GM21526 (cell line): ENCODE data around the gene OR4D1.
"Not testable (repeated sequence)": the region's sequence is repeated elsewhere in the genome, so short reads cannot be mapped to it uniquely, and the experiment has no call there.

ENCODE experiments used
- ATAC-seq: cut with Tn5 transposase; IDR thresholded peaks from one replicate; pipeline ENCODE4 v1.9.1; 2021; ENCODE audit warnings: moderate library complexity; ENCODE audit not compliant: unreplicated experiment, low FRiP score

OR4D1 gene

GRCh38 chr17:58147930-58148434 lies at the start of gene OR4D1:
Gene OR4D1, plus strand, starts transcription at chr17:58148384. Its CDS starts 6,770 bp downstream, at chr17:58155154.
- ATAC-seq, result no peak

- ATAC-seq, result no peak
Observed at GRCh38 chr17:58100506-58100905, 47.7 kb upstream of the OR4D1 start.

DNA sequence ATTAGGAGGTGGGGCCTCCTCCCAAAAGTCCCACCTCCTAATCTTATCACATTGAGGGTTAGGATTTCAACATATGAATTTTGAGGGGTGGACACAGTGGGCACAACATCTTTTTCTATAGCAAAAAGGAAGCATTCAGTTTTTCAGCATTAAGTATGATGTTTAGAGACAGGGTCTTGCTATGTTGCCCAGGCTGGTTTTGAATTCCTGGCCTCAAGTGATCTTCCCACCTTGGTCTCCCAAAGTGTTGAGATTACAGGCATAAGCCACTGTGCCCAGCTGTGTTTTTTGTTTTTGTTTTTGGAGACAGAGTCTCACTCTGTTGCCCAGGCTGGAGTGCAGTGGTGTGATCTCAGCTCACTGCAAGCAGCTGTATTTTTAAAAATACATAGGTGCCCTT lies 46.3 kb upstream of the OR4D1 start:
- ATAC-seq, result not testable (repeated sequence)

DNA sequence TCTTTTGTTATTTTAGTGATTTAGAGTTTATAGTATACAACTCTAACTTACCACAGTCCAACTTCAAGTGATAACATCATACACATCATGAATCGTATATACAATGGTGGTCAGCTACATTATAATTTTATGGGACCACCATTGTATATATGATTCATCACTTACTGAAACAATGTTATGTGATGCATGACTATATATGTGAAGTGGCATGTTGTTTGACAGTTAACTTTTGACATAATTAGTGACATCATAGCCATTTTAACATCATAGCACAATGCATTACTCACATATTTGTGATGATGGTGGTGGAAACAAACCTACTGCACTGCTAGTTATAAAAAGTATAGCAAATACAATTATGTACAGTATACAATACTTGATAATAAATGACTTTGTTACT lies 43.1 kb upstream of the OR4D1 start:
- ATAC-seq, result no peak

- no peak for ATAC-seq
Observed at GRCh38 chr17:58107306-58107705, 40.9 kb upstream of the OR4D1 start.

DNA sequence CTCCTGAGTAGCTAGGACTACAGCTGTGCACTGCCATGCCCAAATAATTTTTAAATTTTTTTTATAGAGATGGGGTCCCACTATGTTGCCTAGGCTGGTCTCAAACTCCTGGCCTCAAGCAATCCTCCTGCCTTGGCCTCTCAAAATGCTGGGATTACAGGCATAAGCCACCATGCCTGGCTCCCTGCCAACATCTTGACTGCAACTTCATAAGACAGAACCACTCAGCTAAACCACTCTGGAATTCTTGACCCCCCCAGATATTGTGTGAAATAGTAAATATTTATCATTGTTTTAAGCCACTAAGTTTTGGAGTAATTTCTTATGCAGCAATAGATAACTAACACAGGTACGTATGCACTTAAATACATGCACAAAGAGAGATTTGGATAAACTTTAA lies 39.0 kb upstream of the OR4D1 start:
- ATAC-seq, result no peak

- no peak for ATAC-seq
Observed at GRCh38 chr17:58110012-58110411, 38.2 kb upstream of the OR4D1 start.

GRCh38 chr17:58111676-58112075 lies 36.5 kb upstream of the OR4D1 start:
- ATAC-seq, result no peak

DNA sequence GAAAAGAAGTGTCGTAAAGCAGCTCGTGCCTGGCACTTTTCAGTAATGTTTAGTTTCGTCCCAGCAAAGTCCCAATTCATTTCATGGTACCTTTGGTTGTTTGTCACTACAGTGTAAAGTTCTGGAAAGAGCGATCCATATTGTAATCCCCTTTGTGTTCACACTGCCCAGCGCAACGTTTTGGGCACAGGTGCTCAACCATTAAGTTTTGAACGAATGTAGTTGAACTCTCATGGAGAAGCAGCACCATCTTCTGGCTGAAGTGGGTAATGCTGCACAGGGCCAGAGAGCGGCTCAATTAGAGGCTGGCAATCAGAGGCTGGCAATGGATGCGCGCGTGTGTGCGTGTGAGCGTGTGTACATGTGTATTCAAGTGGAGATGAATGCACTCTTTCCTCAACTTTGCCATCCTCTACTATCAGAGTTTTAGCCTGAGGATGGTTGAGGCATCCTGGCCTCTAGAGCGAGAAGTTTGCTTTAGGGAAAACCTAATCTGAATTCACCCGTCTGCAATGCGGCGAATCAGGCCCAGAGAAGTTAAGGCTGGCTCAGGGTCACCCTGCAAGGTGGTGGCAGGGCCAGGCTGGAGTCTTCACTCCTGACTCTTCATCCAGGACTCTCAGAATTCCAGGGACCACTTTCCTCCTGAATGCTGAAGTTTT lies 35.1 kb upstream of the OR4D1 start:
- ATAC-seq, result no peak

GRCh38 chr17:58113947-58114346 lies 34.2 kb upstream of the OR4D1 start:
- no peak for ATAC-seq

DNA sequence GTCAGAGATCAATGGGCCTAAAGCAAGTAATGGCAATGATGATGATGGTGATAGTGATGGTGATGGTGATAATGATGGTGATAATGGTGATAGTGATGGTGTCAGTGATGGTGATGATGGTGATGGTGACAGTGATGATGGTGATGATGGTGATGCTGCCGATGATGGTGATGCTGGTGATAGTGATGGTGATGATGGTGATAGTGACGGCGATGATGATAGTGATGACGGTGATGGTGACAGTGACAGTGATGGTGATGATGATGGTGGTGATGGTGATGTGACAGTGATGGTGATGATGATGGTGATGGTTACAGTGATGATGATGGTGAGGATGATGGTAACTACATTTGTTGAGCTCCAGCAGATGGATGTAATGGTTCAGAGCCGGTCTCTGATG lies 30.8 kb upstream of the OR4D1 start:
- no peak for ATAC-seq

DNA sequence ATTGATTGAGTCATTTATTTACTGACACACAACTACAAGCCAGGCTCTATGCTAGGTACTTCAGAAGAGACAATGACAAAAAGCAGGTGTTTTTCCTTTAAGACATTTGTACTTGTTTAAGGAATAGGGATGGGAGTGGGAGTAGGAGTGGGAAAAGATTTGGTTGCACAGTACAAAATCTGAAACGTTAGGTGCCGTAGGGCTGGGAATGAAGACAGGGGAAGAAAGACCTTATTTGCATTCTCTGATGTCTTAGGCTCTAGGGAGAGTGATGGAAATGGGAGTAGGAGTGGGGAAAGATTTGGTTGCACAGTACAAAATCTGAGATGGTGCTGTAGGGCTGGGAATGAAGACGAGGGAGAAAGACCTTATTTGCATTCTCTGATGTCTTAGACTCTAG lies 28.7 kb upstream of the OR4D1 start:
- ATAC-seq, result no peak

GRCh38 chr17:58120195-58120822 lies 27.9 kb upstream of the OR4D1 start:
- no peak for ATAC-seq

DNA sequence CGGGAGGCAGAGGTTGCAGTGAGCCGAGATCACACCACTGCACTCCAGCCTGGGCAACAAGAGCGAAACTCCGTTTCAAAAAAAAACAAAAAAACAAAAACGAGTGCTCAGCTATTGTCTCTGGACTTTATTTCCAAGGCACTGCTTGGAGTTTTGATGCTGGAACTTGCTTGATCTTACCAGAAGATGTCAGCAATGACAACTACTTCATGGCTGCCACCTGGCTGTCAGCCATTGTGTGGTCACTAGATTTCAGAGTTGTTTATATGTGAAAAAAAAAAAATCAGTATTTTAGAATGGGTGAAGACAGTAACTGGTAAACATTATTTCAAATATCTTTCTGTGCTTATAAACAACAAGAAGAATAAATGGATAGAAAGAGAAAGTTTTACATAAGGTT lies 26.3 kb upstream of the OR4D1 start:
- ATAC-seq, result no peak

DNA sequence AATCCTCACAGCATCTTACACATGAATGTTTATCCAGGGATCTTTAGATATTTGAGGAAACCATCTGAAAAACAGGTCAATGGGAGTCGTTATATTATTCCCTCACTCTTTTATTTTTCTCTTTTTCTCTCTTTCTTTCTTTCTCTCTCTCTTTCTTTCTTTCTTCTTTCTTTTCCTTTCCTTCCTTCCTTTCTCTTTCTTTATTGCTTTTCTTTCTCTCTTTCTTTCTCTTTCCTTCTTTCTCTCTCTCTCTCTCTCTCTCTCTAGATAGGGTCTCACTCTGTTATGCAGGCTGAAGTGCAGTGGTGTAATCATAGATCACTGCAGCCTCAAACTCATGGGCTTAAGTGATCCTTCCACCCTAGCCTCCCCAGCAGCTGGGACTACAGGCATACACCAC lies 20.3 kb upstream of the OR4D1 start:
- ATAC-seq, result no peak

DNA sequence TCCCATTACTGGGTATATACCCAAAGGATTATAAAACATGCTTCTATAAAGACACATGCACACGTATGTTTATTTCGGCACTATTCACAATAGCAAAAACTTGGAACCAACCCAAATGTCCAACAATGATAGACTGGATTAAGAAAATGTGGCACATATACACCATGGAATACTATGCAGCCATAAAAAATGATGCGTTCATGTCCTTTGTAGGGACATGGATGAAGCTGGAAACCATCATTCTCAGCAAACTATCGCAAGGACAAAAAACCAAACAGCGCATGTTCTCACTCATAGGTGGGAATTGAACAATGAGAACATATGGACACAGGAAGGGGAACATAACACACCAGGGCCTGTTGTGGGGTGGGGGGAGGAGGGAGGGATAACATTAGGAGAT lies 15.5 kb upstream of the OR4D1 start:
- not testable (repeated sequence) for ATAC-seq

DNA sequence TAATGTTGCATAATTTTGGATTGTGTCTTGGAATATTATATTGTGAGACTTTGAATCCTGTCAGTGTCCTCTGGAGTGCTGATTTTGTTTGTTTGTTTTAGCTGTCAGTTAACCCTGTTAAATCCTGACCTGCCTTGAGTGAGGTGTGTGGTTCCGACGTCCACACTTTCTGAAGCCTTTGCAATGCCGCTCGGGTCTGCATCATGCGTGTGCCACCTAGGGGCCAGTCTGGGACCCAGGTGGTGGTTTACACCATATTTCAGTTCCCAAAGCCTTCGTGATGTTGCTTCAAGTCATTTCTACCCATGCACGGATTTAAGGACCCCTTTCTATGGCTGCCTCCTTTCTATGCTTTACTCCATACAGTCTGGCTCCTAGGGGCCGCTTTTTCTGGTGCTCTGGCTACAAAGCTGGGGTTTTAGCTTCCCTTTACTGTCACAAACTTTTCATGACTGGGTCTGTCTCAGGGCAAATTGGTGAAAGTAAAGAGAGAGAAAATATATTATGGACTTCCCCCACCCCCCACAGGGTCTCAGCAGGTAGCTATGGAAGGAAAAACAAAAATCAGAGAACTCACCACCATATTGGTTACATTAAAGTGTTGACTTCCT lies 11.4 kb upstream of the OR4D1 start:
- ATAC-seq, result no peak

GRCh38 chr17:58141505-58141904 lies 6.7 kb upstream of the OR4D1 start:
- ATAC-seq, result no peak

- ATAC-seq, result not testable (repeated sequence)
Observed at GRCh38 chr17:58143335-58143734, 4.8 kb upstream of the OR4D1 start.

- ATAC-seq, result no peak
Observed at GRCh38 chr17:58144801-58145200, 3.4 kb upstream of the OR4D1 start.

DNA sequence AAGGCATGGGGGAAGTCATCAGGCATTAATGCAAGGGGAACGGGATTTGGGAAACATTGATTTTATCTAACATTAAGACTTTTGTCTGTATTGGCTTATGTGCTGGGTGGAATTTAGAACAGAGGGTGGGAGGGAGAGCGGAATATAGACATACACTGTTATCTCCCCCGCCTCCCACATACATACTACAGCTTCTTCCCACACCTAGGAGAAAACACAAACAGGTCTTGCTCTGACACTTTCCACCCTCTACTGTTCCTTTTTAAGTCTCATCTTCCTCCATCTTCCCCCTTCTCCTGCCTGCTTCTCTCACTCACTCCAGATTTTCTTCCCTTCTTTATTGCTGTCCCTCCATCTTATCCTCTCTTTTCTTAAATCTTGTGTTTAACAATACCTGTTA lies 425 bp downstream of the OR4D1 start:
- ATAC-seq, result no peak

GRCh38 chr17:58150394-58150793 lies 2.2 kb downstream of the OR4D1 start:
- no peak for ATAC-seq
